8988T (cell line): ENCODE measurements around the gene CADM1.

Experiments used
- DNase-seq: peaks from one replicate; pipeline ENCODE4 v3.0.0; 2011

CADM1 gene

DNA sequence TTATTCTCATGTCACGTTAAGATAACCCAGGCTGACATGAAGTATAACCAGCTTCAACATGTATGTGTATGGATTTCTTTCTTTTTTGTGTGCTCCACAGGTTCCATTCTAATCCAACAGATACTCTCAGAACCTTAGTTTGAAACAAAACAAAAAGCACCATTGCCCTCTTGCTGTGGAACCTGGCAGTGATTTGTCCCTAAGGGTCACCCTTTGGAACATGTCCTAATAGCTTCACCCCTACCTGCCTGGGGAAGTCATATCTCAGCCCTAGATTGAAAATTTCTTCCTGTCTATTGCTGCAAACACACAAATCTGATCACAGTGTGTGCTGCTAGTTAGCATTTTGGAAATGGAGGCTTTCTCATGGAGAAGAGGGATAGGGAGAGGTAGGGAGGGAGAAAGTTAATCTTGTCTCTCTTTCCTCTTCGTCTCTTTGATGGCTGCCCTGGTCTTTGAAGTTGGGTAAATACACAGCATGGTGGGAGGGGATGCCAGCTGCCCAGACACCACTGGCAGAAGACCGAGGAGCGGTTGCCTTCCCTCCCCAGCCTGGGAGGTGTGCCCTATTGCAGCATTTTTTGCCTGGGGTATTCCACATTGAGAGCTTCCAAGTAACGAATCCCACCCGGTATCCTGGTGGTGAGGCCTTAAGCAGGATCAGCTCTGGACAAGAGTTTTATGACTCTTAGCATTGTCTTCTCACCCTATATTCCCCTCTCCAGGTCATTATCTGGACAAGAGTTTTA lies 11.6 kb upstream of the CADM1 start:
- DNase-seq = no peak

DNA sequence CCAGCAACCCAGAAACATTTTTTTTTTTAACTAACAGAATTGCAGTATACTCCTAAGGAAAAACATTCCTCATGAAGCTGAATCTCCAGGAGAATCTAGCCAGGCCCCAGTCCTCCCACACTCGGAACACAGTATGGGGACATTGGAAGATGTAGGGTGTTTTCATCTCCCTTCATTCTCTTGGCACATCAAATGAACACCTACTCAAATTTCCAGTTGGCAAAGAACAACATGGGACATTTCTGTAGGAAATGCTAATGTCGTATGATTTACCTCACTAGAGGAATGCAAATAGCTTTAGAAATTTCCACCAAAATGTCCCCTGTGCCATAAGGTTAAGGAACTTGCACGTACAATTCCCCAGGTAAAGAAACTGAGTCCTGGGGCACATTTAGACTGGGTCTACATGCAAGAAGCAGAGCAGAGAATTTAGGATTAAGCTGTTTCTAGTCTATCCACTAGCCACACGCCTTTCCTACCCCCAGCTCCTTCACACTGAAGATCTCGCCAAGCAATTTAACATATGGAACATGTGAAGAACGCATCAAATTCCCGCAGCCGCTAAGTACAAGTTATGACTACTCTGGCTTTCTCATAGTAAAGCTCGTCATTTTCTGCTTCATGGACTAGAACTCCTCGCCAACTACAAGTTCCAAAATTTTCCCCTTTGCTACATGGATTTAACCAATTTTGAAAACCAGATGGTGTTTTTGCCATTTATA lies 2.9 kb upstream of the CADM1 start:
- no peak for DNase-seq

DNA sequence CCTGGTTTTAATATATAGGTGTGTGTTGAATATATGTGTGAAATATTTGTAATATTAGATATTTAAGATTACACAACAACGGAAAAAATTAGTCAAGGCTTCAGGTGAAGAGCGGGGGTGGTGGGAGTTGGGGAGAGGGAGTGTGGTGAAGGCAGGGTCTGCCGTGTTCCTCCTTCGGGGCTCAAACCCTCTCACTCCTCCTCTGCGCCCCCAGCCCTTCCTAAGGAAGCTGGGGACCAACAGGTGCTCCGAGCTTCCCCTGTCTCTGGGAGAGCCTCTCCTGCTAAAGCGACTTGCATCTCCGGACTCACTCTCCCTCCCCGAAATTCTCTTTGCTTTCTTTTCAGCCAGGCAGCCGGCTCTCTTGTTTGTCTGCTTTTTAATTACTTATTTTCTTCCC lies 960 bp upstream of the CADM1 start:
- peak; percentile 15 for DNase-seq

DNA sequence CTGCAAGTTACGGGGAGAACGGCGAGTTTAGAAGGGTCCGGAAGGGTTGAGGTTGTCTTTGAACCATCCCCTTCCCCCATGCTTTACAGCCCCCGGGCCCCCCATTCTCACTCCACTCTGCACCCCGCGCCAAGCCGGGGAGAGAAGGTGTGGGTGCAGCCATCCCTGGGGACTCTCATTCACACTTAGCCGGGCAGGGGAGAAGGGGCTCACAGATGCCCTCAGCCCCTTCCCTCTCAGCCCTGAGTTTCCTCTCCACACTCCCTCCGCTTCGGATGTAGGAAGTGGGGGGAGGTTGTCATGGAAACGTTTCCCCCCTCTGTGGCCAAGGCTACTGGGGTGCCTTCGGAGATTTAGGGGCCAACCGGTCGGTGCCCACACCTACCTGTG lies 334 bp downstream of the CADM1 start:
- DNase-seq = no peak

DNA sequence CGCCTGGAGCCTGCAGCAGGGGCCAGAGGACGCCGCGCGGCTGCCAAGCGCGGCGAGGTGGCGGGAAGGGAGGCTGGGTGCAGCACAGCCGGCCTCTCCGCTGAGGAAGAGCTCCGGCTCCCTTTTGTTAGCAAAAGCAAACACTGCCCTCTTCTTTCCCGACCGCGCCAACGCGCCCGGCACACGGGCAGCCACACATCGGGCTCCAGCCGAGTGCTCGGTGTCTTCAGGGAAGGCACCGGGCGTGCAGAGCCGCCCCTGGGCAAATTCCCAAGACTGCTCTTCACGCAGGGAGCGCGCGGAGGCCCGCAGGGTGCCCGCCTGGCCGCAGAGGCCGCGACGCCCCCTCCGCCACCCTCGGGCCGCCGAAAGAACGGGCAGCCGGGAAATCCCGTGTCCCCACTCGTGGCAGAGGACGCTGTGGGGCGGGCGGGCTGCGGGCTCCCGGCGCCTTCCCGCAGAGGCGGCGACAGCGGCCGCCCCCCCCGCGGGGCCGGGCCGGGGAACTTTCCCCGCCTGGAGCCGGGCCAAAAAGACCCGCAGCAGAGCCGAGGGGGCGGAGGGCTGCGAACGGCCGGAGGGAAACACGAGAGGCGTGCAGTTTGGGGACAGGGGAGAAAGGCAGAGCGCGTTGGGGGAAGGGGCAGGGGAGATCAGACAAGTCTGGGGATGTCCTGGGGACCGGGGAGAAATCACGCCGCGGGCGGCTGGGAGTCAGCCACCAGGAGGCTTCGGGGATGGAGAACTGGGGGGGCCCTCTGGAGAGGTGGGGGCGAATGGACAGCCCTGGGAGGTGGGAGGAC lies 931 bp downstream of the CADM1 start:
- peak; percentile 37 for DNase-seq

DNA sequence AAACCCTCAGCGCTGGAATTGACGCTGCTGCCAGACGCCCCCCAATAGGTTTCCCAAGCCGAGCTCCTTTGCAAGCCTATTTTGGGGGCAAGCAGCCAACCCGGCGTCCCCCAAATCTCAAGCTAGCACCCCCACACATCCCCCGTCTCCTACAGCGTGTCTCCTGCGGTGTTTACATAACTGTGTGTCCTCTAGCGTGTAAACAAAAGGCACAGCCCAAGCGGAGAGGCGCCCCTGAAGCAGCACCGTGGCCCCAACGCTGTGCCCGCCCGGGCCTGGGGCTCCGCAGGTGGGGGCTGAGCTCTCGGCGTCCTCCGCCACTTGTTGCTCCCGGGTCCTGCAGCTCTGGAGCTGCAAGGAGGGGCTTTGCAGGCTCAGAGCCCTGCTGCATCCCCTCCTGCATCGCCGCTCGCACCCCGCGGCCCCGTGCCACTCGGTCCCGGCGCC lies 1.6 kb downstream of the CADM1 start:
- DNase-seq = no peak

DNA sequence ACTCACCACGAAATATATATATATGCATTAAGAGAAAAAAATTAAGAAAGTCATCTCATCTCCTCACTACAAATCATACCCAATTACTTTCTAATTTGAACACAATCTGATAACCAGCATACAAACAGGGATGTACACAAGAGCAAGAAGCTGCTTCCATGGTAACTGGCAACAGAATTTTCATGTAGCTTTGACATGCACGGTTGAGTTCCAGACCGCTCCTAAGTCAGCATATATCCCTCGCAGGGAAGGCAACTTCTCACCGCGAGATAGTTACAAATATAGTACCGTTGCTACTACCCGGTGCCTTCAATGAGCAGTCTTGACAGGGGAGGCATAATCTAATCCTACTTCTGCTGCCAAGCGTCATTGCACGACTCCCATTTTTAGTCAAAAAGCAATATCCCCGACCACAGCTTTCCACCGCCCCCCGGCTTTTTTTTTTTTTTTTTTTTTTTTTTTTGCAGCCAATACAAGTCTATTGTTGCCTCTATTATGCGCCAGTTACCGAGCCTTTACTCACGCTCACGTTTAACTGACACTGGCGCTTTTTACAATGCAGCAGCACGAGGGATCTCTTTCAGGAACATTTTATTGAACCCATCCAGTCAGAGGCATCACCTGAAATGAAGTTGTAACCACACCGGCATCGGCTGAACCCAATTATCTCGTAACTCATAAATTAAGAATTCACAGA lies 2.2 kb downstream of the CADM1 start:
- no peak for DNase-seq

DNA sequence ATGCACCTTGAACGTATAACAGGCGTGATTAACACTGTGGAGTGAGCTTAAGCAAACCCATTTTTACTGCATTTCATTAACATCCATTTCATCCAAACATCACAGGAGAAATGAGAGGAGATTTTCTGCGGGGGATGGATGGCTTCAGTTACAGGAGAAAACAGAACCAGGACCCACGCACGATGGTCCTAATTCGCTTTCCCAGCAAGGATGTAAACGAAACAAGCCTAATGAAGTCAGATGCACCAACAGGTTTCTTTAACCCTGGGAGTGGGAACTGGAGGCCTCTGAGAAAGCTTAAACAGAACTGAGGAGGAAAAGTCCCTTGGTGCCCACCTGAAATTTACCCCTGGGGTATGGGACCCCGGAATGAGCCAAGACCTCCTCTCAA lies 2.7 kb downstream of the CADM1 start:
- DNase-seq = no peak

DNA sequence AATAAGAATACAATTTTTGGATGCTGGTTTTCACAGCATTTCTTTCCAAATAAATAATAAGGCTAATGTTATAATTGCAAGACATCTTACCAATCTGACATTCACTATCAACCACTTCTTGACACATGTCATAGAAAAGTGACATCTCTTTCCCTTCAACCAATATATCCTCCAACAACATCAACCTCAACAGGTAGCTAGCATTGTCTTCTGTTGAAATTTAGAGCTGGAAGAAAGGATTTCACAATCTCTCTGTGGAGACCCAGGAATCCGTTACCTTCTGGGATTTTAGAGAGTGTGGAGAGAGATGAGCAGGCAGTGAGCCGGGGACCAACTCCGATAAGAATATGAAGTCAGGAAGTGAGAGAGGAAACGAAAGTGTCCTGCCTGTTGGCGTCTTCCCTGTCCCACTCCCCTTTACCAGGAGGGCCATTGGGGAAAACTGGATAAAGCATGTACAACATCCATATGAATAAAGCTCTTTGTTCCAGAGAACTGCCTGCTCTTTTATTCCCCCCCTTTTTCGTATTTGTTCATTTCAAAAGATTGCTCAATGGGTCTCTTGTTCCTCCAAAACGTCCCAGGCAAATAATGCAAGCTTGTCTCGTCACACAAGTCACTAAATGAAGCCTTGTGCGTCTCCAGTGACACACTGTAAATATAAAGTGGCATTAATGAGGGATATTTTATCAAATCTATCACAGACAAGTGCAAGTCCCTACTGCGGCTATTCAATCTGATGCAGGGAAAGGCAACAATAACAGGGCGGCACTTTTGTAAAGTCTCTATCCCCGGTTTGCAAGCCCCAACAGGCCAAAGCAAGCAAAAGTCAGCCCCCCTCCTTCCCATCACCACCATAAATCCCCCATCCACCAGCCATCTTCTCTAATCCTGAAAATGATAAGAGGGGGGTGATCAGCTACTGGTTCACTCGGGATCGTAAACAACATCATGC lies 3.4 kb downstream of the CADM1 start:
- no peak for DNase-seq

DNA sequence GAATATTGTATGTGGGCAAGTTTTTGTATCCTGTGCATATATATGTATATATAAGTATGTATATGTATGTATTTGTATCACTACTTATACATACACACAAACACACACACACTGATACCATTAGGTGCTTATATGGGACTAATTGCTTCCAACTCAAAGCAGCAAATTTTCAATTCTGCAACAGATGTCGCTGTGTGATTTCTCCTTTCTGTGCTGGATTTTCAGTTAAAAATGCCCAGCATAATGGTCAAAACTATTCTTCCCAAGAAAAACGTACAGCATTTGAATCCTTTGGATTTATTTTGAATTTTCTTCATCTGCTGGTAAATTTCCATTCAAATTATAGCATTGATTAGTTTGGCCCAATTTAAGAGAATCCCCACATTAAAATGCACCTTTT lies 4.3 kb downstream of the CADM1 start:
- no peak for DNase-seq

DNA sequence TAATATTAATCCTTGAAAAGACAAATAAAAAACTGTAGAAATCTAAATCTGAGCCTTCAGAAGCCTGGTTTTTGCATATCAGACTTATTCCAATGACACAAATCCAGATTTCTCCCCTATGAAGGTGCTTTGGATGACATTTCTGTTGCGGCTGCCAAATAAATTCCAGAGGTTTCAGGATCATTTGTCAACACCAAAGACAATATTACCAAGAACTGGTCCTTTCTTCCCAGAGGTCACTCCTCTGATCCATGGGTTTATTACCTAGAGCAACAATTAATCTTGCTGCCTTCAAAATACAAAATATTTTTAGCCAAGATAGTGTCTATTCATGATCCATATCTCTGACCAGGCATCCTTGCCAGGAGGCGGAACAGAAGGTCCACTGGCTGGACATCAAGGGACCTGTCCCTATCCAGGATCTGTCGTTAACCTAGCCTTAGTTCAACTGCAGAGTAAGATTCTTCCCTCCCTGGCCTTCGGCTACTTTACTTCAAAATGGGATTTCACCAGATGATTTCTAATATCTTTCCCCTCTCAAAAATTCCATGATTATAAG lies 4.9 kb downstream of the CADM1 start:
- DNase-seq = no peak

DNA sequence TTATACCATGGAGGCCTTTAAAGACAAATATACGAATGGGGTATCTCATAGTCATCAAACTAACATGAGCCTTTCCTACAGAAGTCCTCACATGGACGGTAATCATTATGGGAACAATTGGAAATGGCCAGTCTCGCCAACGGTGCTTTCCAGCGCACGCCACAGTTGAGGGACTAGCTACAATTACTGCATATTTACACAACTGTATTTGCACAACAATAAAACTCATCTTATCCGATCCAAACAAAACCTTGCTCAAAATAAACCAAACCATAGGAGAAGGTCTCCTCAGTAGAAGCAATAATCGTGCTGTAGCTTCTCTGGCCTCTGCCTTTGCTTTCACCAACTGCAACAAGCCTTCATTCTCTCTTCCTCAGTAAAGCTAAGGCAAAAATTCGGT lies 5.9 kb downstream of the CADM1 start:
- no peak for DNase-seq

DNA sequence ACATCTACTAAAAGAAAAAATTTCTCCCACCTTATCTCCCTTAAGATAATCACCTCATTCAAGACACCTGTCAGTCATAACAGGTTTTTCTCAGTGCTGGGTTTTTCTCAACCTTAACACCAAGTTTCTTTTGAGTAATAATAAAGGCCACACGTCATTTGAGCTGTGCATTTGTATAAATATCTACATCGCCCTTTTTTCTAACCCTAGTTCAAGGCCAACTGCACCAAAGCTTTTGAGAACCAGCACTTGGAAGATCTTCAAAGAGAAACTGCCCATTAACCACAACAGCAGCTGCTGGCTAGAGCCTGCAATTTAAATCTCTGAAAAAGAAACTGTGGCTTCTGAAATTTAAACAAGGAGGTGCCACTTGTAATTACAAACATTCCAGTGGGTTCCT lies 6.9 kb downstream of the CADM1 start:
- DNase-seq = no peak

DNA sequence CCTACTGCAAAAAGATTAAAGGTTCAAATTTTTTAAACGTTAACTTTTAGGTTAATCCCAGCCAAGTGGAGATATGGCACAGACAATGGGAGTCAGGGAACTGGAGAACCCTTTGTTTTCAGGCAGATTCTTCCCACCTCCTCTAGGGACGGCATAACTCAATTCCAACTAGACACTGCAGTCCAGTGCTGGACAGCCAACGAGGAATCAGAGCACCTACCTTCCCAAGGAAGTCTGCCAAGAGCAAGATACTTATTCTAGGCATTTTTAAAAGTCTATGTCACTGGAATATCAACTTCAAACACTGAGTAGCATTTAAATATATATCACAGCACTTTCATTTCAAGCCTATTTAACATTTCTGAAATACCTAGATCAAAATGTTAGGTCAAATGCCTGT lies 7.3 kb downstream of the CADM1 start:
- no peak for DNase-seq

DNA sequence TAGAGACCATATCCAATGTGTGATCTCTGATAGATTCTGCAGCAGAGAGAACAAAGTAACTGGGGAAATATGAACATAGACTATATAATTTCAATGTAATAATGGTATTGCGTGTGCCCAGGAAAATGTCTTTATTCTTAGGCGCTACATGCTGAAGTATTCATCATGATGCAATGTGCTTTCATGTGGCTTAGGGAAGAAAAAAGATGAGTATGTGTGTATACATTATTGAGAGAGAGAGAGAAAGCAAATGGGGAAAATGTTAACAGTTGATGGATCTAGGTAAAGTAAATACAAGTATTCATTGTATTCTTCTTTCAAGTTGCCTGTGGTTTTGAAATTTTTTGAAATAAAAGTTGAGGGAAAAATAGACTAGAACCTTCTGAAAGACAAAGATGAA lies 10.3 kb downstream of the CADM1 start:
- no peak for DNase-seq

DNA sequence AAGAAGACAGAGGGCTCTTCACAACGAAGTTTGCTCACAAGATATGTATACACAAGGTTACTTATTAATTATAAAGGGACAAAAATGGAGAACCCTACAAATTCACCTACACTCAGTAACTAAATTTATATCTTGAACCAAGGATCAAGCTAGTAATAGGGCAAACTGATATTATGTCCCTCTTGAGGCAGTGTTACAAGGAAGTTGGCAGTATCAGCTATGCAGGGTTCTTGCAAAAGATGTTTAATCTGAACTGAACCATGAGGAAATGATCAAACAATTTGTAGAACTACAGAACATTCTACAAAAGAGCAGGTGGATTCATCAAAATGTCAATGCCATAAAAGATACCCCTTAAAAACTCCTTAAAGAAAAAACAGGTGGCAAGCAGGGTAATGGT lies 10.7 kb downstream of the CADM1 start:
- DNase-seq = no peak

DNA sequence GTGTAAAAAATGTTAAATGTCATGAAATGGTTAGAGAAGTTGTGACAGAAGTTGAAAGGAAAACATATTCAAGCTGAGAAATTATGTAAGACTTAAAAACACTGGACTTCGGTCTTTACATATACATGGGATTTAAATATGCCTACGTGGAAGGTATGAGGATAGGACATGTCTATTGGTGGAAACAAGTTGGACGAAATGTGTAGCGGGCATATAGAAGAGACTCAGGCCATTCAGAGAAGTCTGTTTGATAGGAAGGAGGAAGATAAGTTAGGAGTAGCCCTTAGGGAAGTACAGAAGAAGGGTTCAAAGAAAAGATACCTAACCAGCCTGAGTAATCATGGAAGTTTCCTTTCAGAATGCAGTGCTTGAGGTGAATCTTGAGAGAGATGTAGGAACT lies 14.7 kb downstream of the CADM1 start:
- no peak for DNase-seq

DNA sequence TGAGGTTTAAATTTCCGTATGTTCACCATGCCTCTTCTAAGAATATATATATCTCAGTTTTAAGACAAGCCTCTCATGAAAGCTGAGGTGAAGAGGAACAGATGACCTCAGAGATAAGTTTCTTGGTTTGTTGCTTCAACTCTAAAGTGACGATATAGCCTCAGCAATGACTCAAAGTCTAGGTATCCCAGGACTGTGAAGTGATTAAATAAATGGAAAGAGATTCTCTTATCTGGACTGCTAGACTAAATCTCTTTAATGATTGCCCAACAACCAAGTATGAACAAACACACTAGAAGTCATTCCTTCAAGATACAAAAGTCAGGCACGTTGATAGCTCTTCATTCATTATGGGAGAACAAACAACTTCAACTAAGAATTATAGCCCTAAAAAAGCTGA lies 15.3 kb downstream of the CADM1 start:
- DNase-seq = no peak

DNA sequence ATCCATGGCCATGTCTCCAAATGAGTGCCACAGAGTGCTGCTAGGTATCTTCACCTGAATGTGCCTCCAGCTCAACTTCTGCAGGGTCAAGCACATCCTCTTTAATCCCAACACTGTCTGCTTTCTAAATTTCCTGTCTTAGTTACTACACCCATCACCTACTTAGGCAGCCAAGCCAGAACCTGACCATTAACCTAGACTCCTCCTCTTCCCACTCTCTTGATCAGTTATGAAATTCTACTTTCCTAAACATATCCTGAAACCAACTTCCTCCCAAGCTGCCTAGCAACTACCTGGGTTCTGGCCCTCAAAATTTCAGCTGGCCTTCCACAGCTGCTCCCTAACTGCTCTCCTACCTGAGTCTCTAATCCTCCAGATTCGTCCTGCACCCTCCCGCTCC lies 22.7 kb downstream of the CADM1 start:
- no peak for DNase-seq

DNA sequence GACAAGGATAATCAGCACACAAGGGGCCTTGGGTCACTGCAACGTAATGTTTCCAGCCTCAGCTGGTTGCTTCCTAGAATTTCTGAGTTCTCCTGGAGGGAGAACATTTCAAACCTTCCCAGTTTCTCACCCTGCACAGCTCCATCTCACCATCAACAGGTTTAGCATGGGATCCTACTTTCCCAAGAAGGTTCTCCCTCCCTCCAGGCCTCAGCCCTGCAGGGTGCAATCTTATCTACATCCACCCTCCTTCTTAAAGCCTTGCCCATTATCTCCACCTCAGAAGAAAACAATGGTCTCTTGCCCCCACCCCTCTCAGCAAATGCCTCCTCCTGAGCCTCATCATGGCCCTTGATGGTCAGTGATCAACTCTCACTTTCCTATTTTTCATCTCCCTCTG lies 23.6 kb downstream of the CADM1 start:
- DNase-seq = no peak

DNA sequence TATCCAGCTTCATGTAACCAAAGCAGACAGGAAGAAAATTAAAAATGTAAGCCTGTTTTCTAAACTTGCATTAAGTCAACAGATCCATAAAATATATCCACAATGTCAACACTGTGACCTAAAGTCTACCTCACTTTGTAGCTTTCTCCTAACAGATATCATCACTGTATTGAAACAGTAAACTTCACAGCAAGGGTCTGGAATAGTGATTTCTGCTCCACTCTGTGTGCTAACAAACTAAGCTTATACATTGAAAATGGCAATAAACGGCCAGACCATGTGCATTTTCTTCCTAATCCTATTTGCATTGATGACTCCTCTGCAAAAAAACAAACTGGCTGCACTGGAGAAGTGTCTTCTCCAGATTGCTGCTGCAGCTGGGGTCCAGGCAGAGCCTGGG lies 26.8 kb downstream of the CADM1 start:
- no peak for DNase-seq
